ENCODE results near the gene KLC3.

KLC3 gene

GRCh38 chr19:45380107-45380506 is 39.6 kb downstream of the KLC3 start:
- no peak for DNase-seq

- no peak for DNase-seq
These were observed 41.9 kb downstream of the KLC3 start for GRCh38 chr19:45382426-45382825.

- no peak for DNase-seq
These were observed 45.1 kb downstream of the KLC3 start for GRCh38 chr19:45385392-45386221.

GRCh38 chr19:45391346-45391745 is 50.8 kb downstream of the KLC3 start:
- no peak for DNase-seq

GRCh38 chr19:45391871-45392665 is 51.5 kb downstream of the KLC3 start:
- no peak for DNase-seq

- no peak for DNase-seq
These were observed 55.5 kb downstream of the KLC3 start for GRCh38 chr19:45395821-45396617.

- no peak for DNase-seq
These were observed 59.6 kb downstream of the KLC3 start for GRCh38 chr19:45400192-45400591.
